H9 (cell line): ENCODE results near the gene B3GNT2. TPM values are rescaled to one million over a fixed set of nuclear protein-coding genes. Genes with fewer than 3 reads are reported as not detected.

Experiments used
- DNase-seq: peaks from one replicate; pipeline ENCODE4 v3.0.0-alpha.2; 2017
- H2AFZ ChIP-seq: one replicate; pipeline ENCODE4 v1.6.1; 2013; ENCODE audit warnings: mild to moderate bottlenecking, low read length, control low read depth, moderate library complexity
- H2AK5ac ChIP-seq: 2 replicates; pipeline ENCODE4 v1.6.1; 2013; ENCODE audit warnings: low read length, control low read depth, mixed read lengths; ENCODE audit not compliant: insufficient read length
- H2BK120ac ChIP-seq: one replicate; pipeline ENCODE4 v1.6.1; 2013; ENCODE audit warnings: low read depth, mild to moderate bottlenecking, low read length, control low read depth, inconsistent platforms; ENCODE audit not compliant: poor library complexity, severe bottlenecking
- H2BK12ac ChIP-seq: 2 replicates; pipeline ENCODE4 v1.6.1; 2013; ENCODE audit warnings: low read length, control low read depth, mixed read lengths, low read depth; ENCODE audit not compliant: insufficient read length
- H2BK15ac ChIP-seq: 2 replicates; pipeline ENCODE4 v1.6.1; 2013; ENCODE audit warnings: low read depth, low read length, control low read depth
- H2BK20ac ChIP-seq: one replicate; pipeline ENCODE4 v1.6.1; 2013; ENCODE audit warnings: low read depth, mild to moderate bottlenecking, low read length, control low read depth, inconsistent platforms; ENCODE audit not compliant: poor library complexity, severe bottlenecking
- H2BK5ac ChIP-seq: 2 replicates; pipeline ENCODE4 v1.6.1; 2013; ENCODE audit warnings: low read length, control low read depth, mixed read lengths; ENCODE audit not compliant: insufficient read length
- H3K14ac ChIP-seq: 2 replicates; pipeline ENCODE4 v1.6.1; 2013; ENCODE audit warnings: low read length, control low read depth; ENCODE audit not compliant: insufficient read depth
- H3K18ac ChIP-seq: 2 replicates; pipeline ENCODE4 v1.6.1; 2013; ENCODE audit warnings: low read depth, mild to moderate bottlenecking, mixed read lengths, low read length, control low read depth; ENCODE audit not compliant: insufficient read length
- H3K23ac ChIP-seq: 2 replicates; pipeline ENCODE4 v1.6.1; 2013; ENCODE audit warnings: low read length, control low read depth, mixed read lengths, low read depth; ENCODE audit not compliant: insufficient read length
- H3K23me2 ChIP-seq: 2 replicates; pipeline ENCODE4 v1.6.1; 2013; ENCODE audit warnings: low read depth, mild to moderate bottlenecking, mixed read lengths, low read length, control low read depth; ENCODE audit not compliant: insufficient read length, poor library complexity, severe bottlenecking
- H3K27ac ChIP-seq: 2 replicates; pipeline ENCODE4 v1.5.1; 2013; ENCODE audit warnings: low read length, control low read depth, mixed read lengths, low read depth; ENCODE audit not compliant: insufficient read length
- H3K27me3 ChIP-seq: 2 replicates; pipeline ENCODE4 v1.6.1; 2013; ENCODE audit warnings: low read length, control low read depth, inconsistent platforms; ENCODE audit not compliant: insufficient read depth
- H3K4ac ChIP-seq: 2 replicates; pipeline ENCODE4 v1.6.1; 2013; ENCODE audit warnings: low read depth, mild to moderate bottlenecking, control low read depth, inconsistent platforms, low read length, moderate library complexity
- H3K4me1 ChIP-seq: 2 replicates; pipeline ENCODE4 v1.6.1; 2013; ENCODE audit warnings: low read length, control low read depth, inconsistent platforms; ENCODE audit not compliant: insufficient read depth
- H3K4me2 ChIP-seq: 2 replicates; pipeline ENCODE4 v1.6.1; 2013; ENCODE audit warnings: low read length, control low read depth, mixed read lengths; ENCODE audit not compliant: insufficient read length, insufficient read depth
- H3K56ac ChIP-seq: 2 replicates; pipeline ENCODE4 v1.6.1; 2013; ENCODE audit warnings: low read depth, mild to moderate bottlenecking, mixed read lengths, low read length, control low read depth; ENCODE audit not compliant: insufficient read length
- H3K79me1 ChIP-seq: 2 replicates; pipeline ENCODE4 v1.6.1; 2013; ENCODE audit warnings: low read depth, mild to moderate bottlenecking, moderate library complexity, low read length, control low read depth, inconsistent platforms; ENCODE audit not compliant: insufficient read depth, poor library complexity, severe bottlenecking
- H3K79me2 ChIP-seq: 2 replicates; pipeline ENCODE4 v1.6.1; 2013; ENCODE audit warnings: low read length, control low read depth, inconsistent platforms; ENCODE audit not compliant: insufficient read depth
- H3K9ac ChIP-seq: 2 replicates; pipeline ENCODE4 v1.6.1; 2013; ENCODE audit warnings: low read length, control low read depth, mixed read lengths; ENCODE audit not compliant: insufficient read length; ENCODE audit errors: extremely low read depth
- H3K9me3 ChIP-seq: one replicate; pipeline ENCODE4 v1.6.1; 2013; ENCODE audit warnings: low read depth, low read length, inconsistent platforms; ENCODE audit not compliant: control insufficient read depth
- H3T11ph ChIP-seq: one replicate; pipeline ENCODE4 v1.6.1; 2013; ENCODE audit warnings: mild to moderate bottlenecking, low read length, control low read depth, inconsistent platforms
- H4K20me1 ChIP-seq: one replicate; pipeline ENCODE4 v1.6.1; 2013; ENCODE audit not compliant: control insufficient read depth, insufficient read length, insufficient read depth
- H4K5ac ChIP-seq: 2 replicates; pipeline ENCODE4 v1.6.1; 2013; ENCODE audit warnings: low read depth, mild to moderate bottlenecking, mixed read lengths, low read length, control low read depth; ENCODE audit not compliant: insufficient read length
- H4K8ac ChIP-seq: replicated peaks from 2 replicates; pipeline ENCODE4 v1.6.1; 2013; ENCODE audit warnings: low read length, control low read depth, mixed read lengths, low read depth; ENCODE audit not compliant: insufficient read length
- H4K91ac ChIP-seq: 2 replicates; pipeline ENCODE4 v1.6.1; 2013; ENCODE audit warnings: low read depth, mild to moderate bottlenecking, moderate library complexity, mixed read lengths, low read length, control low read depth; ENCODE audit not compliant: insufficient read length
- H3K27ac Mint-ChIP-seq, 3 experiments: 2 replicates in 2 of 3; 3 replicates in 1 of 3; pipeline ENCODE4 v1.8.0; 2020 to 2021; ENCODE audit warnings: mixed read lengths in 3 of 3, mild to moderate bottlenecking in 1 of 3, moderate library complexity in 1 of 3
- H3K27me3 Mint-ChIP-seq: 2 replicates; pipeline ENCODE4 v1.8.0; 2021; ENCODE audit warnings: low read depth, mild to moderate bottlenecking, moderate library complexity, mixed read lengths
- H3K36me3 Mint-ChIP-seq, 3 experiments: 2 replicates in 2 of 3; 3 replicates in 1 of 3; pipeline ENCODE4 v1.8.0; 2020 to 2021; ENCODE audit warnings: low read depth in 3 of 3, mixed read lengths in 3 of 3; ENCODE audit not compliant: insufficient read depth in 1 of 3
- H3K4me1 Mint-ChIP-seq, 2 experiments: 2 replicates each; pipeline ENCODE4 v1.8.0; 2020; ENCODE audit warnings: mixed read lengths in 2 of 2
- H3K4me3 Mint-ChIP-seq, 2 experiments: 2 replicates in 1 of 2; 3 replicates in 1 of 2; pipeline ENCODE4 v1.8.0; 2020 to 2021; ENCODE audit warnings: mild to moderate bottlenecking in 2 of 2, mixed read lengths in 2 of 2, moderate library complexity in 1 of 2
- H3K9me3 Mint-ChIP-seq, 2 experiments: 2 replicates in 1 of 2; 3 replicates in 1 of 2; pipeline ENCODE4 v1.8.0; 2020; ENCODE audit warnings: mild to moderate bottlenecking in 2 of 2, mixed read lengths in 2 of 2, moderate library complexity in 1 of 2
- CTCF ChIP-seq: fragments of 200-600 bp; sonication (generic); conservative IDR thresholded peaks from 3 replicates; pipeline ENCODE4 v1.8.0; 2021; ENCODE audit warnings: antibody characterized with exemption, mild to moderate bottlenecking
- WGBS: extraction: QIAGEN DNeasy Blood & Tissue Kit; methylation state at CpG from one replicate; pipeline ENCODE4 v1.1.7; 2013; ENCODE audit warnings: missing lambda C conversion rate, low lambda C conversion rate, mixed read lengths; ENCODE audit not compliant: insufficient read length; ENCODE audit errors: extremely low coverage; 5-methylcytosine and 5-hydroxymethylcytosine counted together
- total RNA-seq: library from RNA; stranded (reverse); gene quantifications from 2 replicates; pipeline ENCODE4 v1.2.1, GENCODE V29; 2021

B3GNT2 gene
- total RNA-seq, 1 experiment from 2014 or later = 55.3 TPM

GRCh38 chr2:62263076-62263715 is 67.3 kb downstream of the B3GNT2 start:
- no peaks in the 10 kb centered on the region for H3K27me3 ChIP-seq
- no peaks in the 10 kb centered on the region for H3K23me2 ChIP-seq
- H3K79me2 ChIP-seq = no peaks in the 10 kb centered on the region
- no peak overlapping the region for H3K56ac ChIP-seq
- 100% methylated on average over 2 of the region's 6 CpGs for WGBS
- H2AFZ ChIP-seq = no peak overlapping the region
- no peaks in the 10 kb centered on the region for H3K27me3 Mint-ChIP-seq
- H2BK15ac ChIP-seq = no peak overlapping the region
- no peak overlapping the region for H3K14ac ChIP-seq
- no peak overlapping the region for H4K8ac ChIP-seq
- no peak overlapping the region for H2BK120ac ChIP-seq
- H3K4me1 Mint-ChIP-seq = peaks cover 34 to 40% of the 10 kb centered on the region in 2 experiments
- H3K18ac ChIP-seq = no peak overlapping the region
- H3K36me3 Mint-ChIP-seq = peaks cover 0 to 5% (median 0%) of the 10 kb centered on the region in 3 experiments; a peak in 2 of 7 replicates
- peak overlapping the region in 1 of 3 experiments; percentile 13; a peak in 1 of 7 replicates for H3K27ac Mint-ChIP-seq
- no peak overlapping the region for H4K5ac ChIP-seq
- no peak for TF ChIP-seq CTCF
- no peak overlapping the region for H3T11ph ChIP-seq
- no peak overlapping the region for H3K27ac ChIP-seq
- H3K23ac ChIP-seq = no peak overlapping the region
- no peak overlapping the region for H4K91ac ChIP-seq
- no peak overlapping the region for H3K4me3 Mint-ChIP-seq
- no peak overlapping the region for H2BK20ac ChIP-seq
- no peak for DNase-seq
- H2BK5ac ChIP-seq = no peak overlapping the region
- no peak overlapping the region for H3K9ac ChIP-seq
- H3K4me2 ChIP-seq = no peak overlapping the region
- H2BK12ac ChIP-seq = no peak overlapping the region
- no peaks in the 10 kb centered on the region; a peak in 1 of 5 replicates for H3K9me3 Mint-ChIP-seq
- no peaks in the 10 kb centered on the region for H3K79me1 ChIP-seq
- H3K9me3 ChIP-seq = no peaks in the 10 kb centered on the region
- no peak overlapping the region for H2AK5ac ChIP-seq
- H4K20me1 ChIP-seq = no peaks in the 10 kb centered on the region
- H3K4ac ChIP-seq = no peak overlapping the region
- H3K4me1 ChIP-seq = peaks cover 10% of the 10 kb centered on the region; the same call in 1 of the 2 replicates
